Stimulated activated CD4-positive, alpha-beta T cell treated with anti-CD3 and anti-CD28 coated beads, Interleukin-2, amount 100 ng/mL, for 4 hours (primary cell): Measurements from ENCODE around the gene ALX4.

Experiments used
- DNase-seq: peaks from one replicate; pipeline ENCODE4 v3.0.0-alpha.2; 2020; ENCODE audit warnings: low read depth

ALX4 gene

DNA sequence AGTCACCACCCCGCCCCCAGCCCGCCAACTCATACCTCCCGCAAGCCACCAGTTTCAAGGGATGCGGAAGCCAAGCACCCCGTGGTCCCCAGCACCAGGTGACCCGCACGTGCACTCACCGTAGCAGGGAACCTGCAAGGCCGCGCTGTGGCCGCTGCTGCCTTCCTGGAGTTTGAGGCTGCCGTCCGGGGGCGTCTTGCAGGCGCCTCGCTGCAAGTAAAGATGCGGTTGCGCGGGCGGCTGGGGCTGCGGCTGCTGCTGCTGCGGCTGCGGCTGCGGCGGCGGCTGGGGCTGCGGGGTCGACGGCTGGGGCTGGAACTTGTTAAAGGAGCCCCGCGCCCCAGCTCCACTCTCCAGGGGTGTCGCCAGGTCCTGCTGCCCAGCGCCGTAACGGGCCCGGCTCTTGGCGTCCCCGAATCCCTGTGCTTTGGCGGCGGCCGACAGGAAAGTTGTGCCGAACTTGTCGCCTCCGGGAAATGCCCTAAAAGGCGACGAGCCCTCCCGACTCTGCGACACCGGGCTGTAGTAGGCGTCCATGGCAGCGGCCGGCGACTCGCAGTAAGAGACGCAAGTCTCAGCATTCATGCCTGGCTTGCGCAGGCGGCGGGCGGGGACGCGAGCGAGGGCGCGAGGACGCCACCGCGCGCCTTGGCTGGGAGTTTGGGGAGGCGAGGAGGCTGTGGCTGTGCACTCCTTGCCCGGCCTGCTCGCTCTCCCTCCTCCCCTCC, at the start of gene ALX4:
TSS of gene ALX4 (minus strand) at position 662 of the 728 bp plus-strand sequence. CDS start at position 585, 77 bp downstream.
- no peak for DNase-seq

DNA sequence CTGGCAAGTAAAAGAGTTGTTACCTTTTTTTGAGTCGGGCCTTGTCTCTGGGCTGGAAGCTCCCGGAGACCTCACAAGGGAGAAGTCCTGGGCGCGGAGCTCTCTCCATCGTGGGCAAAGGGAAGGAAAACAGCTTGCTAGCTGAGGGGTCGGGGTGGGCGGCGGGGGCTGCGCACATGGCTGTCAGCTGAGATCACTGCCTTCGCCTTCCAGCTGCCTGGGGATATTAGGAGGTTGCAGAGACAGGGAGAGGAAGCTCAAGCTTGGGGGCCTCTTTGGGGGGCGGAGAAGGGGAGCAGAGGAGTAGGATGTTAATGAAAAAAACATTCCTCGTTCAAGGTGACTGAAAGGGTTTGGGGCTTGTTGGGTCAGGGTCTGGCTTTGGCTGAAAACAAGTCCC, 49.2 kb upstream of the ALX4 start:
- no peak for DNase-seq

DNA sequence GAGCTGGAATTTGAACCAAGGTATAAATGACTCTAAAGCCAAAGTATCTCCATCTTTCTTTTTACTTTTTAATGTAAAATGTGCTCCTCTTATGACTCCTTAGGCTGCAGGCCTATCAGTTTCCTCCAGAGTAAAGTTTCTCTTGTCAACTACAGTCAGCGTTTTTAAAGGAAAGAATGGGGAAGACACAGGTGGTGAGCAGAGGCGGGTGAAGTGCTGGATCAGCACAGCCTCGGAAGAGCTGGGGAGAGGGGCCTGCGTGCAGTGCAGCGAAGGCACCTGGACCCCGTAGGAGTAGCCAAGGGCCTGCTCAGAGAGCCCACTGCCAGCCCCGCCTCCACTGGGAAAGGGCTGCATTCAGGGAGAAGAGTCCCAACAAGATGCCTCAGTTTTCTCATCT, 48.8 kb upstream of the ALX4 start:
- DNase-seq, result no peak

DNA sequence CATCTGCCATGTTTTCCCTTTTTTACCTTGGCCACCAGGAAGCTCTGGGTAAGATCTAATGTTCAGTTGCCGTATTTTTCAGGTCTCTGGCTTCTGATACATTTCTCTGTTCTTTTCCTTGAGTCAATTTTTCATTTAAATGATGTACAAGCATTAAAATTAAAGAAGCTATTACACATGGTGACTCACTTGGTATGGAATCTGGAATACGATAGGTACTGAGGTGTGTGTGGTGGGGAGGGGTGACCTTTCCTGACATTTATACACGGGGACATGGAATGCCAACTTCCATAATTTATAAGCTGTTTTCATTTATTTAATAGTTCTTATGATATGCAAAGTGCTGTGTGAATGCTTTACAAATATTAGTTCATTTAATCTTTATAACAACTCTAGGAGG, 47.8 kb upstream of the ALX4 start:
- DNase-seq, result no peak

DNA sequence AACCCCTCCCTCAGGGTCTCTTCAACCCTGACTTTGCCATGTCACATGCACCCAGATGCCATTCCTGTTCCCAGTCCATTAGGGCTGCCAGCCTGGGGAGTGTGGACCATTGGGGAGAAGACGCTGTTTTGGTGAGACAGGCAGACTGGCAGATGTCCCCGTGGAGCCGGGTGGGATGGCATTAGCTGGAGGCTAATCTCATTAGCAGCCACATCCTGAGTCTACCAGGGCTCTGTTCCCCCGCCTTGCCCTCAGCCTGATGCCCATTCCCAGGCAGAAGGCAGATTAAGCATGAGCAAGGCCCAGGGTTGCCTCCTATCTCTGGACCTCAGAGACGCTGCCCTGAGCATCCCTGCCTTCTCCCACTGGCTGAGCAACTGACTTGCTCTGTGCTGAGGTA, 46.4 kb upstream of the ALX4 start:
- no peak for DNase-seq

DNA sequence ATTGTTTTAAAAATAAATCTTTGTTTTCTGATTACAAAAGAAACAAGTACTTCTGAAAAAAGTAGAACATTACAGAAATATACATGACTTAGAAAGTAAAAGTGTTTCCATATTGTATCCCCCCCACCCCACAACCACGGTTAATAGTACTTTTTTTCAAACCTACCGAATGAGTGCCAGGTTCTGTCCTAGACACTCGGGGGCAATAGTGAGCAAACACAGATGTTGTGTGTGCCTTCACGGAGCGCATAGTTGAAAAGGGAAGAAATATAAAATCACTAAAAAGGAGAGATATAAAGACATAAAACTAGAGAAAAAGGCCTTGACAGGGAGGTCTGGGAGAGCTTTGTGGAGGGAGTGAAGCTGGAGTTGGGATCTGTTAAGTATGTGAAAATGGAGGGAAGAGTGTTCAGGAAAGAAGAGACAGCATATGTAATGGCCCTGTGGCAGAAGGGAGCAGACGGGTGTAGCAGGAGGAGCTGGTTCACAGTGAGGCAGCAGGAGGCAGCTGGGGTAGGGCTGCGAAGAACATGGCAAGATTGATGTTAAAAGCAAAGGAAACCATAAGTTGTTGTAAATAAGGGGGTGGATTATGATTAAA, 42.1 kb upstream of the ALX4 start:
- no peak for DNase-seq

DNA sequence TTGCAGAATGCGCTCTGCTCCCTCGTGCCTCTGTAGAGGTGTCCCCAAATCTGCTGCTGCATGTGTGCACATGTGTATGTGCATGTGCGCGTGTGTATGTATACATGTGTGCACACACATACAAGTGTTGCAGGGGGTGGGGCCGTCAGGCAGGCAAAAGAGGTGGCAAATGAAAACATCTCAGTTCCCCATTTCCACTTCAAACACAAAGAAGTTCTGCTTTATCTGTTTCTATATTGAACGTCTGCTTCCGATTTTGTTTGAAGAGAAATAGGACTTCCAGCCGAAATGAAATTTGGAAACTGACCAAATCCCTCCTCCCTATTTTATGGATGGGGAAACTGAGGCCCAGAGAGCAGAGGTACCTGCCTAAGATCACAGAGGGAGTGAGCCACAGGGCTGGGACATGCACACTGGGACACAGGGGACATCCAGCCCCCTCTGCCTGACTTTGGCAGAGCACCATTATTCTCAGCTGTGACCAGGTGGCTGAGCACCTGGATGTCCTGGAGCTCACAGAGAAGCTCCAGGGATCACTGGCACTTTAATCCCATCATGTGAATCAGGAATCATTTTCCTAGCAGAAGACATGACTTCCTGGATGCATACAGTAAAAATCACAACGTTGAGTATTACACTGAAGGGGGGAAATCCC, 41.2 kb upstream of the ALX4 start:
- no peak for DNase-seq

DNA sequence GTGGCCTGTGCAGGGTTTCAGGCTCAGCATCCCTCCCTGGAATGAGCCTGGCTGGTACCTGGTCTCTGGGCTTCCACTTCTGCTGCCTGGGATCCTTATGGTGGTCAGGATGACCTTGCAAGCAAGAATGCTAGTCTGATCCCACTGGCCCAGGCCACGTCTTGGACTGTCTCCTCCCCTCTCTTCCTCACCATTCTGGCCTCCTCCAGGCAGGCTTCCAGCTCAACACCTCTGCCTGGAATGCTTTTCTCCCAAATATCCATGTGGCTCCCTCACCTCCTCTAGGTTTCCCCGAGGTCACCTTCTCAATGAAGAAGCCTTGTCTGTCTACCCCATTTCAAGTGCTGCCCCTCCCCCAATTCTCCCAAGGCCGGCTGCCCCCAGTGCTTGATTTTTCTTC, 39.4 kb upstream of the ALX4 start:
- no peak for DNase-seq

DNA sequence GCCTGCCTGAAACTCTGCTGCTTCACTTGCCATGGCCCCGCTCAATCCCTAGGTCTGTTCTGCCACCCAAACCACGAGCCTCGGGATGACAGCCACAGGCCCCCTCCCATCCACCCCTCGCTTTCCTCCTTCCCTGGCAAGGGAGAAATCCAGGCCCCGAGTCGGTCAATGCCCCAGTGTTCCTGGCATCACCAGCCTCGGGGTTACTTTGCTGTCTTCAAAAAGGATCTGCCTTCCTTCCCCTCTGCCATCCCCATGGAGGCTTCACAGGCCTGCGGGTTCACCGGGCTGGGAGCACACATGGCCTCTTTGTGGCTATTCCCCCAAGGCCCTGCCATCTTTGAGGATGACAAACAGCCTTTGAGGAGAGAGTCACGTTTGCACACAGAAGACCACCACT, 38.8 kb upstream of the ALX4 start:
- DNase-seq, result no peak

DNA sequence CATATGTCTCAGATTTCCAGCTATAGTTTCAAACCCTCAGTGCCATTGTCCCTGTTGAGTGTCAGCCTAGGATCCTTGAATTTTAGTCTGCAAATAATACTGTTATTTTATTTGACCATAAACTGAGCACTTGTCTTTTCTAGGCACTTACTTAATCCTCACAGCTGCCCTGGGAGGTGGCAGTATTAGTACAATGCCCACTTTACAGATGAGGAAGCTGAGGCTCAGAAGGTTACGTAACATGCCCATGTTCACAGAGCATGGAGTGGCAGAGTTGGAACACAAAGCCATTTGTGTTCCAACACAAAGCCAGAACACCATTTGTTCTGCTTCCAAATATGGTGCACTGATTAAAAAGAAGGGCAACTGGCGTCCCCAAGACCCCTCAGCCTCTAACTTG, 38.2 kb upstream of the ALX4 start:
- DNase-seq, result no peak

DNA sequence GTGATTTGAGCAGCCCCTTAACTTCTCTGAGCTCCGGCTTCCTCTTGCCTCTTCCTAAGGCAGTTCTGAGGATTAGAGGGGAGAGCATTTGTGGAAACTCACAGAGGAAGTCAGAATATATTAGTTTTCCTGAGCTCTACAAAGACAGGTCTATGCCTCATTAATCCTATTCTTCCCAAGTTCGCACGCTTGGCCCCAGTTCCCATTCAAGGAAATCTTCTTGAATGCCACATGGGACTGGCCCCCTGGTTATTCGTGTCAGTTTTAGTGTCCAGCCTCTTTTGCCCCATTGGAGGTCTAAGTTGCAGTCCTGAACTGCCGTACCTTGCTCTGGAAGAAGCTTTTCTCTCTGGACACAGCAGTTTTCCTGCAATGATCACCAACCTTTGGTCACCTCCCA, 37.6 kb upstream of the ALX4 start:
- DNase-seq, result no peak

DNA sequence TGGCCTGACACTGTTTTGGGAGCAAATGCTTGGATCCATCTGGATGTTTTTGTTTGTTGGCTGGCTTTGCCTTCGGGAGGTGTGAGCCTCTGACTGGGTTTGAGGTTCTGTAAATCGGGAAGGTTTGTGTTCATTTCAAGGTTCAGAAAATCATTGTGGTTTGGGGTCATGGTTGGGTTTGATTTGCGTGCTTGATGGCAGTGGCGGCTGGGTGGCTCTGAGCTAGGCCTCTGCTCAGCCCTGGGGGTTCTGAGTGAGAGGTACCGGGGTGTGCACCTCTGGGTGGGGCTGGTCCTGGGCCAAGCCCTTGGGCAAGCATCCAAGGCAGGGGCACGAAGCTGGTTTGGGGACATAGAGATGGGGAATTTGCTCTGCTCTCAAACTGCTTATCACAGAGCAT, 37.0 kb upstream of the ALX4 start:
- DNase-seq, result no peak

DNA sequence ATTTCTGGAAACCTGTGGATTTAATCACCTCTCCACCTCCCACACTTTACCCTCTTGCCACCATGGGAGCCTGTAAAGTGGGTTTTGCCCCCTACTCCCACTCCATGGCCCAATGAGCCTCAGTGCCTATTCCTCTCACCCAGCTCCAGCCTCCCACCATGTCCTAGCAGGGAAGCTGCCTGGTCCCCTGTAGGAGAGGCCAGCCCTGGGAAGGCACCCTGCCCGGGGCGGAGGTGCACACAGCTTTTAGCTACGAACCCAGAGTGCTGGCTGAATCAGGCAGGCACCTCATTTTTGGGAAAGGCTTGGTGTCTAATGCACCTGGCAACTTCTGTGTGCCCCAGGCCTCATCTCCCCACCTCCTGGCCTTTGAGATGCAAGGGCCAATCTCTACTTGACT, 35.8 kb upstream of the ALX4 start:
- DNase-seq, result no peak

DNA sequence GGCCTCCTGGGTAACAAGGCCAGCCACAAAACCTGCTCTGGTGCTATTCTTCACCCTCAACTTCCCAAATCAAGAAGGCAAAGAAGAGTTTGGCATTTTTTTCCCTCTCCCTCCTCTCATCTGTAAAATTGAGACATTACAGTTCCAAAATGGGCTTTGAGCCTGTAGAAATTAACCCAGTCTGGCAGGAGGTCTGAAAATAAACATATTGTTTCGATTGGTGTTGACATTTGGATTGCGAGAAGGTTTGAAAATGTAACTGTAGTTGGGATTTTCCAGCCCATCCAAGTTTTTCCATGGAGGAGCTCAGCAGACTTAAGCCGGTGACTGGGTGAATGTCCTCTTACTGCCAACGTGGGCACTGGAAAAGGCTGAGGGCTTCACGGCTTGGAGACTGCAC, 35.0 kb upstream of the ALX4 start:
- no peak for DNase-seq

DNA sequence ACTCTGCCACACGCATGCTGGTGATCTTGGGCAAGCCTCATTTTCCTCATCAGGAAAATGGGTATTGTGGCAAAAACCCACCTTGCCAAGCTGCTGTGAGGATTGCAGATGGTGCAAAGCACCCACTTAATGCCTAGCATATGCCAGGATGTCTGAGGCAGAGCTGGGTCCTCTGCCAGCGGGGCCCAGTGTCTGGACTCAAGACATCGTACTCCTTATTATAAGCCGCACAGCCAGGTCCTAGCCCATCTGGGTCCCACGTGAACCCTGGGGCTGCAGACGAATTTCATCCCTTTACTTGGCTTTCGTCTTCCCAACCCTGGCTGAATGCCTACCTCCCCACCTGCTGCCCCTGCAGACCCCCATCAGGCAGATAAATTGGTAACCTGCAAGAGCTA, 34.5 kb upstream of the ALX4 start:
- DNase-seq, result no peak

DNA sequence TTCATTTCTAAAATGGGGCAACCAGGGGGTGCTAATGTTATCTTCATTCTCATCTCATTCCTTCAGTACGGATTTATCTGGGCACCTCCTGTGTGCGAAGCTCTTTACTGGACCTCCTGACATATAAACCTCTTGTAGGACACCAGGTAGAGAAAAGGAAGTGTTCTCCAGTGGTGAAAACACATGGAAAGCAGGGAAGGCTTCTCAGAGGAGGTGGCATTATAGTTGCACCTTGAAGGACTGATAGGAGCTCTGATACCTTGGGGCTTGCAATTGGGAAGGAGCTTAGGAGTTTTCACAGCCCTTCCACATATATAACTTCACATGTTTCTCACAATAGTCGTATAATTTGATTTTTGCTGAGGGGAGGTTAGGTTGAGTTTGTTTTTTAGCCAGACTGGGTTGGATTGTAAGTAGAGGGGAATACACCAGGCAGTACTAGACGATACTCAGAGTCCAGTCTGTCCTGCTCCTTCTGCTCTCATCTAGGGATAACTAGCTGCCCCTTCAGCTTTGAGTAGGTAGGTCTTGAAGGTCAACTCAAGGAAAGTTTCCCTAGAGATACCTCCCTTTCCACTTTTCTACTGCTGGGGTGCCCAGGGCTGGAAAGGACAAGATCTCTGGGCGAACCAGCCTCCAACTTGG, 34.0 kb upstream of the ALX4 start:
- DNase-seq, result no peak

DNA sequence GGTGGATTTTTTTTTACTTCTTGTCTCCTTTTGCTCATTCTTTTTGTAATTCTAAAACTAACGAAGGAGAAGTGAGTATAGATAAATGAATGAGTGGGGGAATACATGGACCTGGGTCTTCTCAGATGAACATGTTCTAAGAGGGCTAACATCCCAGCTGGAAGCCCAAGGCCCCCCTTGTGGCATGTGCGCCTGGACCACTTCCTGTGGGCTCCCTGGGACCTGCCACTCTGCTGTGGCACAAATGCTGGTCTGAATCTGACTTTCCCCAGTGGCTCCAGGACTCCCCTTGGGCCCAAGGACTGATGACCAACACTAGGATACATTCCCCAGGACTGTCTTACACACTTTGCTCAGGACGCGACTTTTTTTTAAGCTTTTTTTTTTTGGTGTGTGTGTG, 32.7 kb upstream of the ALX4 start:
- DNase-seq, result no peak

DNA sequence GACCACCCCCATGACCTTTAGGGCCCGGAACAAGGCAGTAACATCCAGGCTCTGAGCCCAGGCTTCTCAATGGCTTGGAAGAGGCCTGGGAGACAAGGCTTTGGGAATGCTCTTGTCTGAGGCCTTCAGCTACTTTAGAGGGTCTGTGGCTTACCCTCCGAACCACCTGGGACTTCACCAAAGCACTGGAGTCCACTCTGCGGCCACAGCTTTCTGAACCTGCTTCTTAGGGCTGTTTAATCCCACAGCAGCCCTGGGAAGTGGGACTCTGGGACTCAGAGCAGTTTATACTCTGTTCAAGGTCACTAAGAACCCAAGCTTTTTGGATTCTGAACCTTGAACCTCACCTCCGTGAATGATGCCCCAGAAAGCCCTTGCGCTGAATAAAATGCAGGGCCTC, 30.7 kb upstream of the ALX4 start:
- no peak for DNase-seq

DNA sequence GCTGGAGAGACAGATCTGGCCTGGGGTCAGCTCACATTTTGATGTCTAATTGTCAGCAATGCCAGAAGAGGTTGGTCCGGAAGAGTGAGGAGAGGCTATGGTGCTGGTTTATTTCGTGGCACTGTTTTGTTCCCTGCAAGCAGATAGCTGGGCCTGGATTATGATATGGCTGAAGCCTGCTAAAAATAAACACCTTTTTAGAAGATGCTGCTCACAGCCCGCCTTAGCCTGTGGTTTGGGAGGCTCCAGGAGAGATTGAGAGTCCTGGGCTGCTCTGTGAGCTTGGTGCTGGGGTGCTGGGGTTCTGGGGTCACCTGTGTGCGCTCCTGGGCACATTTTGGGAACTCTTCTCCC, 29.6 kb upstream of the ALX4 start:
- DNase-seq, result no peak

DNA sequence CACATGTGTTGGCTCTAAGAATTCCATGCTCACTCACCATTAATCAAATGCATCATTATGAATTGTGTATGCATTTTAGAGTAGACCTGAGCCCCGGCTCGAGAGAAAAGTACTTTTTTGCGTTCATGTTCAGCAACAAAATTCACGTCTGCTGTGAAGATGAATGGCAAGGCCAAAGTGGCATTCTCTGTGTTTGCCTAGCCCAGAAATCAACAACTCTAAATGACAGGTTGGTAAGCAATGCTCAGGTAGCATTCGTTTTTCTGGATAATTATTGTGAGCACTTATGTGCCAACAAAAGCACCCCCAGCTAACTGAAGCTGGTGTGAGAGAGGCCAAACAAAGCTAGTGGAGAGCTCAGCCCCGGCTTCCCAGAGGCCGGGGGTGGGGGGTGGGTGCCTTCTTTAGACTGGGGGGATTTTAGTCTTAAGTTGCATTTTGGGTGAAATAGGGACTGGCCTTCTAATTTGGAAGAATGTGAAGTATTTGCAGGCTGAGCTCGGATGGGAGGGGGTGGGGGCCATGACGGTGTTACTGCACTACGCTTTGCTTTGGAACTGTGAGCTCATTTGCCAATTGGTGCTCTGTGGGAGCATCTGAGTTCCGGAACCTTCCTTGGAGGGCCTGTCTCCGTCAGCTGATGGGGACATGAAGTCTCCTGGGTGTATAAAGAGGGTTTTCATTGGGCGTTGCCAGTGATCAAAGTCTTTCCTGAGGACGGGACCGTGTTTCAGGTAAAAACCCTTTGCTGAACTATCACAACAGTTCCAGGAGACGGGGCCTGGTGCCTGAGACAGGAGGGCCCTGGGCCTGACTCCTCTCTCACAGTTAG, 29.0 kb upstream of the ALX4 start:
- DNase-seq, result no peak

DNA sequence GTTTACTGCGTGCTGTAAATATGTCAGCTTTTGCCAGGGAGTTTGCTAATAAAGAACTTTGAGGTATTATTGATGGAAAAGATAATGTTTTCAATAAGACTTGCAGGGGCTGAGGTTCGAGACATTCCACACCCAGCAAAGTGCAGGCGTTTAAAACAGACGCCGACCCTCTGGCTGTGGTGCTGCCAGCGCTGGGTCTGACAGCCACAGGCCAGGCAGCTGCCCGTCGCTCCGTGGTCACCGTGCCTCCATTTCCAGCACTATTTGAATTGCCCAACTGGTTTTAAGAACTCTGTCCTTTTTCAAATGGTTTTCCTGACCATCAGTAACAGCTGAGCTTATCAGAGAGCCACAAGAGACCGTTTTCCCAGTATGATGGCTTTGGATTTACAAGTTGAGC, 28.1 kb upstream of the ALX4 start:
- no peak for DNase-seq

DNA sequence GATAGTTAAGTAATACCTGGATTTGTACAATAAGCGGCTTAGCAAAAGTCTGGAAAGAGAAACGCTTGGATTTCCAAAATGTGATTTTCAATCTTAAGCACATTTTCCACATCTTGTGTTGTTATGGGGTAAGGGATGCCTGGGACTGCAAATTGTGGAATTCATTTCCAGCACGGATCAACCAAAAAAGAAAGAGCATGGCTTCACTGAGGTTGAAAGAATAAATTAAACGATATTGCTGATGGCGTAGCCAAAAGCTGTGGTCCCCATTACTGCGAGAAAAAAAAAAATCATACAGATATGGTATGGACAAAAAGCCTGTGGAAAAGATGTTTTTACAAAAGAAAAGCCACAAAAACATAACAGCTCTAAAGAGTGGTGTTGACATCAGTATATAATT, 26.0 kb upstream of the ALX4 start:
- no peak for DNase-seq
